IMR-90 (cell line): ENCODE data around the gene SPATC1L. TPM values are rescaled to one million over a fixed set of nuclear protein-coding genes. Genes with fewer than 3 reads are reported as not detected.

Experiments
- ATAC-seq: fragments of 200-7000 bp; cut with Tn5 transposase; 2 replicates; pipeline ENCODE4 v1.9.1; 2020; ENCODE audit warnings: low read depth, mild to moderate bottlenecking, moderate library complexity
- BruUV-seq: library from RNA; stranded (reverse); fragments of 400-500 nt; replicated peaks from 2 replicates; lab custom pipeline; 2021; lab: Mats Ljungman, UMichigan
- CTCF ChIA-PET: fragments of 300-600 bp; formaldehyde crosslinking; extraction: SDS; loops from one replicate; lab custom pipeline; 2021; ENCODE audit warnings: antibody characterized with exemption; lab: Yijun Ruan, JAX
- POLR2A ChIA-PET: fragments of 300-600 bp; sonication (Branson Sonifier 250); formaldehyde crosslinking; loops from one replicate; lab custom pipeline; 2022; ENCODE audit warnings: antibody characterized with exemption; ENCODE audit not compliant: unreplicated experiment; lab: Charles Lee
- DNase-seq: peaks from one replicate; pipeline ENCODE4 v3.0.0; 2013
- H2AFZ ChIP-seq: replicated peaks from 2 replicates; pipeline ENCODE3; 2013; ENCODE audit warnings: low read length, mild to moderate bottlenecking; ENCODE audit not compliant: poor library complexity
- H2AK5ac ChIP-seq: 2 replicates; pipeline ENCODE4 v1.6.1; 2013; ENCODE audit warnings: low read depth, low read length, inconsistent platforms
- H2AK9ac ChIP-seq: replicated peaks from 2 replicates; pipeline ENCODE3; 2013; ENCODE audit warnings: mild to moderate bottlenecking, low read depth, low read length, moderate library complexity; ENCODE audit not compliant: poor library complexity
- H2BK120ac ChIP-seq: 2 replicates; pipeline ENCODE4 v1.6.1; 2013; ENCODE audit warnings: low read depth, low read length, inconsistent platforms
- H2BK15ac ChIP-seq: 3 replicates; pipeline ENCODE4 v1.6.1; 2013; ENCODE audit warnings: low read depth, low read length, inconsistent platforms
- H2BK20ac ChIP-seq: 2 replicates; pipeline ENCODE4 v1.6.1; 2013; ENCODE audit warnings: low read depth, mild to moderate bottlenecking, inconsistent platforms, low read length, moderate library complexity
- H2BK5ac ChIP-seq: 2 replicates; pipeline ENCODE4 v1.6.1; 2013; ENCODE audit warnings: mild to moderate bottlenecking, low read depth, low read length, inconsistent platforms; ENCODE audit not compliant: poor library complexity, severe bottlenecking
- H3K14ac ChIP-seq: replicated peaks from 2 replicates; pipeline ENCODE4 v1.6.1; 2013; ENCODE audit warnings: low read depth, low read length, inconsistent platforms
- H3K18ac ChIP-seq: 2 replicates; pipeline ENCODE4 v1.6.1; 2013; ENCODE audit warnings: low read depth, low read length, control low read depth
- H3K23ac ChIP-seq: 2 replicates; pipeline ENCODE4 v1.6.1; 2013; ENCODE audit warnings: low read depth, low read length, inconsistent platforms
- H3K27ac ChIP-seq: 2 replicates; pipeline ENCODE4 v1.5.1; 2013; ENCODE audit warnings: mild to moderate bottlenecking, control low read depth, low read length; ENCODE audit not compliant: insufficient read depth
- H3K27me3 ChIP-seq: 2 replicates; pipeline ENCODE4 v1.6.1; 2013; ENCODE audit warnings: low read length; ENCODE audit not compliant: control insufficient read depth, insufficient read depth
- H3K36me3 ChIP-seq: 2 replicates; pipeline ENCODE4 v1.6.1; 2013; ENCODE audit warnings: low read length, mixed read lengths; ENCODE audit not compliant: control insufficient read depth, insufficient read depth
- H3K4ac ChIP-seq: 2 replicates; pipeline ENCODE4 v1.6.1; 2013; ENCODE audit warnings: low read depth, low read length, inconsistent platforms
- H3K4me1 ChIP-seq: 2 replicates; pipeline ENCODE4 v1.6.1; 2013; ENCODE audit warnings: low read length, mixed read lengths; ENCODE audit not compliant: control insufficient read depth, insufficient read depth
- H3K4me2 ChIP-seq: 2 replicates; pipeline ENCODE4 v1.6.1; 2013; ENCODE audit warnings: low read depth, mild to moderate bottlenecking, control low read depth, low read length, moderate library complexity
- H3K4me3 ChIP-seq: 2 replicates; pipeline ENCODE4 v1.5.1; 2013; ENCODE audit warnings: low read depth, mild to moderate bottlenecking, control low read depth, low read length, moderate library complexity; ENCODE audit not compliant: insufficient read depth
- H3K56ac ChIP-seq: 2 replicates; pipeline ENCODE4 v1.6.1; 2013; ENCODE audit warnings: low read length, inconsistent platforms; ENCODE audit not compliant: insufficient read depth; ENCODE audit errors: extremely low read depth
- H3K79me1 ChIP-seq, 2 experiments: 2 replicates each; pipeline ENCODE4 v1.6.1; 2013; ENCODE audit warnings: low read length in 2 of 2, inconsistent platforms in 1 of 2, low read depth in 1 of 2
- H3K9ac ChIP-seq: 2 replicates; pipeline ENCODE4 v1.6.1; 2013; ENCODE audit warnings: low read depth, low read length, control low read depth
- H3K9me1 ChIP-seq: 2 replicates; pipeline ENCODE4 v1.6.1; 2013; ENCODE audit warnings: low read length, inconsistent platforms; ENCODE audit not compliant: insufficient read depth
- H3K9me3 ChIP-seq: 2 replicates; pipeline ENCODE4 v1.6.1; 2013; ENCODE audit warnings: low read length; ENCODE audit not compliant: control insufficient read depth, insufficient read depth
- H4K20me1 ChIP-seq: 2 replicates; pipeline ENCODE4 v1.6.1; 2013; ENCODE audit warnings: low read length, inconsistent platforms; ENCODE audit not compliant: insufficient read depth
- H4K5ac ChIP-seq: 2 replicates; pipeline ENCODE4 v1.6.1; 2013; ENCODE audit warnings: mild to moderate bottlenecking, low read depth, low read length, control low read depth
- H4K8ac ChIP-seq, 2 experiments: 2 replicates each; pipeline ENCODE4 v1.6.1; 2013; ENCODE audit warnings: low read depth in 2 of 2, low read length in 2 of 2, control low read depth in 1 of 2, inconsistent platforms in 1 of 2
- H4K91ac ChIP-seq: 2 replicates; pipeline ENCODE4 v1.6.1; 2013; ENCODE audit warnings: low read depth, low read length, inconsistent platforms; ENCODE audit not compliant: insufficient read depth
- BHLHE40 ChIP-seq: fragments of 150-350 bp; IDR thresholded peaks from 2 replicates; pipeline ENCODE4 v1.6.1; 2016; ENCODE audit warnings: mild to moderate bottlenecking, low read depth, low read length
- CTCF ChIP-seq: conservative IDR thresholded peaks from 2 replicates; pipeline ENCODE4 v1.5.1; 2012; ENCODE audit warnings: mild to moderate bottlenecking, low read depth, low read length, improper control_type of control experiment
- MAFK ChIP-seq: IDR thresholded peaks from 2 replicates; pipeline ENCODE4 v1.6.1; 2012; ENCODE audit warnings: low read depth, low read length, improper control_type of control experiment
- MXI1 ChIP-seq: IDR thresholded peaks from 2 replicates; pipeline ENCODE4 v1.6.1; 2012; ENCODE audit warnings: low read depth, mild to moderate bottlenecking, low read length, moderate library complexity, borderline replicate concordance
- NFE2L2 ChIP-seq: fragments of 150-350 bp; IDR thresholded peaks from 2 replicates; pipeline ENCODE4 v1.6.1; 2016; ENCODE audit warnings: low read depth, mild to moderate bottlenecking, low read length
- RCOR1 ChIP-seq: IDR thresholded peaks from 2 replicates; pipeline ENCODE4 v1.6.1; 2012; ENCODE audit warnings: mild to moderate bottlenecking, low read length, improper control_type of control experiment; ENCODE audit not compliant: insufficient replicate concordance
- SMC3 ChIP-seq: fragments of 150-350 bp; IDR thresholded peaks from 2 replicates; pipeline ENCODE4 v1.6.1; 2016; ENCODE audit warnings: low read depth, mild to moderate bottlenecking, antibody characterized with exemption, low read length, moderate library complexity
- WGBS, 2 experiments: methylation state at CpG; one replicate each; pipeline versions ENCODE4 v1.1.5 to v1.1.7; 2013; ENCODE audit warnings: missing lambda C conversion rate in 2 of 2; ENCODE audit not compliant: insufficient read length in 1 of 2; ENCODE audit errors: extremely low coverage in 2 of 2; 5-methylcytosine and 5-hydroxymethylcytosine counted together
- dilution Hi-C: fragments of 300-500 bp; cut with HindIII; formaldehyde crosslinking; loops from one replicate; pipeline ENCODE4 v1.14.3; 2018; ENCODE audit warnings: low sequenced_read_pairs; ENCODE audit not compliant: unreplicated experiment
- in situ Hi-C: fragments of 300-500 bp; cut with MboI; formaldehyde crosslinking; loops from 3 replicates; pipeline ENCODE4 v1.14.3; 2019; ENCODE audit warnings: low sequenced_read_pairs, inconsistent platforms, mixed read lengths
- intact Hi-C: fragments of 100-400 bp; cut with micrococcal nuclease; formaldehyde crosslinking; loops from 2 replicates; pipeline ENCODE4 v1.10.0; 2022
- polyA plus RNA-seq, 3 experiments: library from polyadenylated mRNA; depleted of rRNA; stranded (reverse); fragments of >200 nt; gene quantifications; 2 replicates each; pipeline ENCODE4 v1.2.3, GENCODE V29; 2012; ENCODE audit warnings: low replicate concordance in 1 of 3
- total RNA-seq: library from RNA; depleted of rRNA; stranded (reverse); fragments of >200 nt; gene quantifications from 2 replicates; pipeline ENCODE4 v1.2.3, GENCODE V29; 2012

The SPATC1L gene
- total and polyA plus RNA-seq, 2 of the 4 experiments (the other 2 are of a cell fraction): 3.8 to 17.2 TPM

GRCh38 chr21:46152927-46153246, 31.4 kb downstream of the SPATC1L start:
- Histone ChIP-seq H4K91ac (no peak overlapping the region), H3K9ac (no peak overlapping the region), H3K4me1 (peaks cover 2% of the 10 kb centered on the region), H3K4me3 (no peak overlapping the region), H3K23ac (no peak overlapping the region), H3K27me3 (no peaks in the 10 kb centered on the region), H2AK9ac (peak overlapping the region; percentile 35), H2BK120ac (no peak overlapping the region), H3K79me1 (no peaks in the 10 kb centered on the region), H4K5ac (no peak overlapping the region), H3K9me3 (no peaks in the 10 kb centered on the region), H3K27ac (no peak overlapping the region), H2BK5ac (no peak overlapping the region), H2AK5ac (no peak overlapping the region), H3K4ac (no peak overlapping the region), H3K36me3 (no peaks in the 10 kb centered on the region), H3K14ac (no peak overlapping the region), H3K9me1 (0 out of 2 replicates have a peak, but pooled peaks cover 3% of the 10 kb centered on the region), H2BK15ac (no peak overlapping the region), H4K20me1 (no peaks in the 10 kb centered on the region), H3K18ac (no peak overlapping the region), H4K8ac (no peak overlapping the region), H3K4me2 (no peak overlapping the region), H3K56ac (no peak overlapping the region), H2AFZ (peak overlapping the region; percentile 90), H2BK20ac (no peak overlapping the region)
- POLR2A ChIA-PET: no interaction called here
- BruUV-seq: no TSS peak
- TF ChIP-seq BHLHE40 (no peak), CTCF (no peak), SMC3 (no peak), MXI1 (no peak), MAFK (no peak), RCOR1 (no peak), NFE2L2 (no peak)
- ATAC-seq: peak; percentile 45
- CTCF ChIA-PET: interaction anchor here (0.5 to 1.7 kb wide), 3 partner anchors 9 to 52 kb away, joined by 3 to 13 read pairs (median 6); no protein-coding TSS in a partner anchor
- dilution Hi-C loops: no loop called here
- WGBS, 2 experiments: no CpG with 5 or more reads among the region's 18 CpGs
- in situ Hi-C loops: no loop called here
- no peak for DNase-seq
- intact Hi-C loops: no loop called here
